Mesothelial cell of epicardium (in vitro differentiated cells): ENCODE data around the gene TANC1. TPM values are rescaled to one million over a fixed set of nuclear protein-coding genes. Genes with fewer than 3 reads are reported as not detected.

Experiments
- DNase-seq, 2 experiments: peaks; one replicate each; pipeline ENCODE4 v3.0.0; 2021; ENCODE audit warnings: low spot score in 2 of 2; ENCODE audit not compliant: unreplicated experiment in 2 of 2
- H3K27ac Mint-ChIP-seq: 2 replicates; pipeline ENCODE4 v1.8.0; 2021; ENCODE audit warnings: mixed read lengths
- H3K27me3 Mint-ChIP-seq: 2 replicates; pipeline ENCODE4 v1.8.0; 2021; ENCODE audit warnings: low read depth, mixed read lengths
- H3K36me3 Mint-ChIP-seq: 2 replicates; pipeline ENCODE4 v1.8.0; 2021; ENCODE audit warnings: mixed read lengths
- H3K4me1 Mint-ChIP-seq: 2 replicates; pipeline ENCODE4 v1.8.0; 2021; ENCODE audit warnings: mixed read lengths
- H3K4me3 Mint-ChIP-seq: 2 replicates; pipeline ENCODE4 v1.8.0; 2021; ENCODE audit warnings: mild to moderate bottlenecking, moderate library complexity, mixed read lengths
- H3K9me3 Mint-ChIP-seq: 2 replicates; pipeline ENCODE4 v1.8.0; 2021; ENCODE audit warnings: mixed read lengths
- total RNA-seq: library from RNA; stranded (reverse); gene quantifications from 3 replicates; pipeline ENCODE4 v1.2.1, GENCODE V29; 2021
- TF ChIP-seq, protein P1 (sequence below): fragments of 200-600 bp; sonication (generic); IDR thresholded peaks from one replicate; pipeline ENCODE4 v1.5.0; 2021; ENCODE audit warnings: antibody characterized with exemption; ENCODE audit not compliant: unreplicated experiment

The TANC1 gene
- total RNA-seq, 1 donor from 2014 or later = 138 TPM

DNA sequence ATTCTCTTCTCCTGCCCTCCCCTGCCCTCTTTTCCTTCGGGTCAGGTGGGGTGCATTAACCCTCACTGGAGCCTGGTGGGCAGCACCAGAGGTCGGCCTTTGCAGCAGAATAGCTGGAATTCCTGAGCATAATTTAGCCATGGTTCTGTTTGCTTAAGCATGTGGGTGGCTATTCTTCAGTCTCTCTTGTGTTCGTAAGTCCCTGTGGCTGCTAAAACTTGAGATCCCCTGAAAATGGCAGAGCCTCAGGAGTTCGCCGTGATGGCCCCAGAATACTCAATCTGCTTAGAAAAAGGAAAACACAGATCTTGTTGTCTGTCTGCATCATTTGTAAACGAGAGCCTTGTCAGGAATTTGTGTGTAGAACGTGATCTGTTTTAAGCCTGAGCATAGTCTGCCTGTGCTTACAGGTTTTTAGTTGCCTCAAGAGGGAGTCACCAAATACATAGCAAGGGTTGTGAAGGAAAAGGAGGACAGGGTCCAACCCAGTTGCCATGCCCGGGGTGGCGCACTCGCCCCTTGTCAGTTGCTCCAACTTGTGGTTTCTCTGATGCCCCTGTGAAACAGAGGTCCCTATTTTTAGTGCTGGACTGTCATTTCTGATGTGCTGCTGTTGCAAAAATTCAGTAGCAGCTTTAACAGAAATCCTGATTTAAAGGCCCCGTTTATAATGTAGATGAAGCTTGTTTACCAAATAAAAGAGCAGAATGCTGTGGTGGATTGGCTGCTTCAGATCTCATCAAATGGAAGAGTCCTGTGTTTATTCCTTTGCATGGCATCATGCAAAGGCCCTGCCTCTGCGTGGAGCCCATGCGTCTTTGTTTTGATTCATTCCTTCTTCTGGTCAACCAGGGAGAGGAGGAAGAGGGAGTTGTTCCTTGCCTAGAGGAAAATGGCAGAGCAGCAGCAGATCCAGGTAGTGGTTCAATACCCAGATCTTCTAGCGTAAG lies 243.3 kb downstream of the TANC1 start:
- TF ChIP-seq, protein P1, sequence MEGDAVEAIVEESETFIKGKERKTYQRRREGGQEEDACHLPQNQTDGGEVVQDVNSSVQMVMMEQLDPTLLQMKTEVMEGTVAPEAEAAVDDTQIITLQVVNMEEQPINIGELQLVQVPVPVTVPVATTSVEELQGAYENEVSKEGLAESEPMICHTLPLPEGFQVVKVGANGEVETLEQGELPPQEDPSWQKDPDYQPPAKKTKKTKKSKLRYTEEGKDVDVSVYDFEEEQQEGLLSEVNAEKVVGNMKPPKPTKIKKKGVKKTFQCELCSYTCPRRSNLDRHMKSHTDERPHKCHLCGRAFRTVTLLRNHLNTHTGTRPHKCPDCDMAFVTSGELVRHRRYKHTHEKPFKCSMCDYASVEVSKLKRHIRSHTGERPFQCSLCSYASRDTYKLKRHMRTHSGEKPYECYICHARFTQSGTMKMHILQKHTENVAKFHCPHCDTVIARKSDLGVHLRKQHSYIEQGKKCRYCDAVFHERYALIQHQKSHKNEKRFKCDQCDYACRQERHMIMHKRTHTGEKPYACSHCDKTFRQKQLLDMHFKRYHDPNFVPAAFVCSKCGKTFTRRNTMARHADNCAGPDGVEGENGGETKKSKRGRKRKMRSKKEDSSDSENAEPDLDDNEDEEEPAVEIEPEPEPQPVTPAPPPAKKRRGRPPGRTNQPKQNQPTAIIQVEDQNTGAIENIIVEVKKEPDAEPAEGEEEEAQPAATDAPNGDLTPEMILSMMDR = no peak

DNA sequence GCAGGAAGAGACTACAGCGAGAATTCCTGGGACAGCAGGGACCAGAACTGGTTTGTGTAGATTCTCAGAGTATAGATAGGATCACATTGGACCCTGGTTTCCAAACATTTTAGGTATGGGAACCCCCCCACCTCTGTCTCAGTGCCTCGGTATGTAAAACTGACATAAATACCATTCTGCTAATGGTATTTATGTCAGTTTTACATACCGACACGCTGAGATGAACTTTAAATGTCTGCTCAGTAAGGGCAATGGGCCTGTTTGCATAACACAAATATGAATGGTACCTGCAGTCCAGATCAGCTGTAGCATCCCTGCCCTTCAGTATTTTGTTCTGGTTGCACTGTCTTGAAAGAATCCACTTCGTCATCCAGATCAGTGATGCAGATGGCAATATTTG lies 244.9 kb downstream of the TANC1 start:
- Mint-ChIP-seq H3K27ac (peak overlapping the region; percentile 94), H3K4me1 (peaks cover 36% of the 10 kb centered on the region), H3K36me3 (peaks cover 55% of the 10 kb centered on the region), H3K4me3 (no peak overlapping the region), H3K9me3 (peaks cover 4% of the 10 kb centered on the region), H3K27me3 (no peaks in the 10 kb centered on the region)
- TF ChIP-seq, protein P1 = no peak
- DNase-seq = no peak

More for the DNA sequence above, 243.3 kb downstream of the TANC1 start:
- H3K4me3 Mint-ChIP-seq = no peak overlapping the region
- peaks cover 47% of the 10 kb centered on the region for H3K36me3 Mint-ChIP-seq
- H3K27ac Mint-ChIP-seq = peak overlapping the region; percentile 94
- H3K9me3 Mint-ChIP-seq = peaks cover 3% of the 10 kb centered on the region
- DNase-seq = no peak
- no peaks in the 10 kb centered on the region for H3K27me3 Mint-ChIP-seq
- peaks cover 36% of the 10 kb centered on the region for H3K4me1 Mint-ChIP-seq

- TF ChIP-seq, protein P1 = no peak
- peak overlapping the region; percentile 69 for H3K27ac Mint-ChIP-seq
- peaks cover 64% of the 10 kb centered on the region for H3K36me3 Mint-ChIP-seq
- peaks cover 4% of the 10 kb centered on the region for H3K9me3 Mint-ChIP-seq
- H3K27me3 Mint-ChIP-seq = no peaks in the 10 kb centered on the region
- H3K4me3 Mint-ChIP-seq = no peak overlapping the region
- DNase-seq = no peak
- H3K4me1 Mint-ChIP-seq = peaks cover 34% of the 10 kb centered on the region
These were observed 246.0 kb downstream of the TANC1 start for GRCh38 chr2:159214325-159214865.

DNA sequence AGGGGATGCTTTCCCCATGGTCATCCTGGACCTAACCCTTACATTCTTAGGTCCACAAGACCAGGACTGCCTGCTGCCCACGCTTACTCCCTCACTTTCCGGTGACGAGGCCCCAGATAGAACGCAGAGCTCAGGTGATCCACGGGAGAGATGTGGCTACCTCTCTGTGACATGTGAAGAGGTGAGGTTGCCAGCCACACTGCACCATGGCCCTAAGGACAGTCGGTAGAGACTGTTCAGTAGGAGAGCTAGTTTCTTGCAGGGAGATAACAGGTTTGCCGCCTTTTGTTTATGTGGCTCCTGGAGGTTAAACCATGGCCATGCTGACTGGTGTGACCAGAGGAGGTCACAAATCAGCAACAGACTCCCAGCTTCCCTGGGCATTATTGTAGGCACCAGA lies 246.7 kb downstream of the TANC1 start:
- H3K36me3 Mint-ChIP-seq = peaks cover 66% of the 10 kb centered on the region
- TF ChIP-seq, protein P1 = no peak
- no peak overlapping the region for H3K4me3 Mint-ChIP-seq
- H3K9me3 Mint-ChIP-seq = peaks cover 4% of the 10 kb centered on the region
- H3K27me3 Mint-ChIP-seq = no peaks in the 10 kb centered on the region
- peaks cover 27% of the 10 kb centered on the region for H3K4me1 Mint-ChIP-seq
- H3K27ac Mint-ChIP-seq = peak overlapping the region; percentile 69
- no peak for DNase-seq

DNA sequence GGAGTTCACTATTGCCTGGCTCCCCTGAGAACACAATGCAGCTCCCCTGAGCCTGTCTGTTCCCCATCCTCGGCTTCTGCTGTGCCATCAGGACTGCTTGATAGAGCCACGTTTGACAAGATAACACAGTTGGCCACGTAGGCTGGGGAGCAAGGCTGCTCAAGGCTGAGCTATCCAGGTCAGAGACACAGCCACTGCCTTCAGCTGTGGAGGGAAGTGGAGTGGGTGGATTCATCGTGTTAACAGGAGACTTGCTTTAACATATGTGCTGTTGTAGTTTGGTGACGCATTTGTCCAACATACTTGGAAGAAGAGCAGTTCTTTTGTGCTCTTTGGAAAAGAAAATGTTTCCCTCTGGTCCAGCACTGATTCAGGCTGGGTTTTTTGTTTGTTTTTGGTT lies 249.2 kb downstream of the TANC1 start:
- no peak overlapping the region for H3K4me3 Mint-ChIP-seq
- peaks cover 9% of the 10 kb centered on the region for H3K4me1 Mint-ChIP-seq
- peaks cover 4% of the 10 kb centered on the region for H3K9me3 Mint-ChIP-seq
- TF ChIP-seq, protein P1 = no peak
- peaks cover 69% of the 10 kb centered on the region for H3K36me3 Mint-ChIP-seq
- H3K27me3 Mint-ChIP-seq = no peaks in the 10 kb centered on the region
- H3K27ac Mint-ChIP-seq = no peak overlapping the region
- no peak for DNase-seq
